HG02840 (cell line): ENCODE data around the gene PLA2G3.
A peak's percentile ranks its signal among the peaks of the same experiment; 100 is the strongest.
"Not testable (repeated sequence)": the region's sequence is repeated elsewhere in the genome, so short reads cannot be mapped to it uniquely, and the experiment has no call there.

Experiments used
- ATAC-seq: cut with Tn5 transposase; IDR thresholded peaks from one replicate; pipeline ENCODE4 v1.9.1; 2021; ENCODE audit warnings: mild to moderate bottlenecking, moderate library complexity, moderate number of reproducible peaks; ENCODE audit not compliant: unreplicated experiment, low FRiP score

The PLA2G3 gene

GRCh38 chr22:31124811-31125465, 15.4 kb downstream of the PLA2G3 start:
- ATAC-seq, result no peak

GRCh38 chr22:31124290-31124689, 16.0 kb downstream of the PLA2G3 start:
- ATAC-seq, result no peak

GRCh38 chr22:31123292-31123602, 17.1 kb downstream of the PLA2G3 start:
- no peak for ATAC-seq

- ATAC-seq, result no peak
These were observed 17.6 kb downstream of the PLA2G3 start, which contains the start of gene INPP5J for GRCh38 chr22:31122532-31123291. Gene INPP5J, plus strand, starts transcription at chr22:31122966. Its CDS starts 49 bp downstream, at chr22:31123015.

- ATAC-seq, result no peak
These were observed 18.1 kb downstream of the PLA2G3 start for GRCh38 chr22:31122196-31122531.

- ATAC-seq, result no peak
These were observed 18.9 kb downstream of the PLA2G3 start for GRCh38 chr22:31121403-31121802.

- ATAC-seq, result no peak
These were observed 19.7 kb downstream of the PLA2G3 start for GRCh38 chr22:31120642-31121041.

- no peak for ATAC-seq
These were observed 20.1 kb downstream of the PLA2G3 start for GRCh38 chr22:31120230-31120629.

GRCh38 chr22:31119026-31119717, 21.1 kb downstream of the PLA2G3 start:
- ATAC-seq, result no peak

- no peak for ATAC-seq
These were observed 22.1 kb downstream of the PLA2G3 start for GRCh38 chr22:31118046-31118820.

GRCh38 chr22:31112547-31113091, 27.7 kb downstream of the PLA2G3 start:
- not testable (repeated sequence) for ATAC-seq

- ATAC-seq, result no peak
These were observed 32.5 kb downstream of the PLA2G3 start for GRCh38 chr22:31107894-31108218.

- ATAC-seq, result peak; percentile 72
These were observed 33.0 kb downstream of the PLA2G3 start, which contains the start of gene SELENOM for GRCh38 chr22:31107178-31107893. Gene SELENOM, minus strand, starts transcription at chr22:31107568. Its CDS starts 63 bp downstream, at chr22:31107505.

GRCh38 chr22:31106731-31107177, 33.6 kb downstream of the PLA2G3 start:
- ATAC-seq, result no peak

GRCh38 chr22:31106001-31106571, 34.2 kb downstream of the PLA2G3 start:
- no peak for ATAC-seq

GRCh38 chr22:31105282-31105929, 34.9 kb downstream of the PLA2G3 start:
- no peak for ATAC-seq

- no peak for ATAC-seq
These were observed 35.4 kb downstream of the PLA2G3 start for GRCh38 chr22:31104869-31105268.

GRCh38 chr22:31103899-31104694, 36.2 kb downstream of the PLA2G3 start:
- ATAC-seq, result no peak
